ENCODE measurements around the gene NTMT1.
A peak's percentile ranks its signal among the peaks of the same experiment; 100 is the strongest.

The NTMT1 gene

GRCh38 chr9:129624168-129624759 is 1.7 kb upstream of the NTMT1 start:
- H3K36me3 ChIP-seq (ENCODE audit: control insufficient read depth, insufficient read depth, low read length) = peaks cover 5% of the 10 kb centered on the region
- peaks cover 27% of the 10 kb centered on the region for H3K27me3 ChIP-seq (ENCODE audit: control insufficient read depth, insufficient read depth, low read length)
- no peaks in the 10 kb centered on the region for H3K9me3 ChIP-seq (ENCODE audit: control insufficient read depth, insufficient read depth, low read length)
- H3K9ac ChIP-seq (ENCODE audit: low read depth, low read length) = no peak overlapping the region
- no peak overlapping the region for H3K4me3 ChIP-seq (ENCODE audit: low read depth, low read length)
- peaks cover 11% of the 10 kb centered on the region for H3K4me1 ChIP-seq (ENCODE audit: control insufficient read depth, insufficient read depth, low read length)

- Histone ChIP-seq H3K36me3 (ENCODE audit: control insufficient read depth, insufficient read depth, low read length) (peaks cover 5% of the 10 kb centered on the region), H3K4me3 (ENCODE audit: low read depth, low read length) (peak overlapping the region; percentile 22), H3K27me3 (ENCODE audit: control insufficient read depth, insufficient read depth, low read length) (peaks cover 20% of the 10 kb centered on the region), H3K9ac (ENCODE audit: low read depth, low read length) (no peak overlapping the region), H3K4me1 (ENCODE audit: control insufficient read depth, insufficient read depth, low read length) (peaks cover 11% of the 10 kb centered on the region), H3K9me3 (ENCODE audit: control insufficient read depth, insufficient read depth, low read length) (no peaks in the 10 kb centered on the region)
Measured at GRCh38 chr9:129624947-129625346, 1.0 kb upstream of the NTMT1 start.

GRCh38 chr9:129626625-129627284 is 792 bp downstream of the NTMT1 start:
- Histone ChIP-seq H3K4me3 (ENCODE audit: low read depth, low read length) (peak overlapping the region; percentile 92), H3K4me1 (ENCODE audit: control insufficient read depth, insufficient read depth, low read length) (peaks cover 11% of the 10 kb centered on the region), H3K9me3 (ENCODE audit: control insufficient read depth, insufficient read depth, low read length) (no peaks in the 10 kb centered on the region), H3K36me3 (ENCODE audit: control insufficient read depth, insufficient read depth, low read length) (peaks cover 6% of the 10 kb centered on the region), H3K27me3 (ENCODE audit: control insufficient read depth, insufficient read depth, low read length) (peaks cover 6% of the 10 kb centered on the region), H3K9ac (ENCODE audit: low read depth, low read length) (peak overlapping the region; percentile 81)

GRCh38 chr9:129627556-129628440 is 1.8 kb downstream of the NTMT1 start:
- Histone ChIP-seq H3K9me3 (ENCODE audit: control insufficient read depth, insufficient read depth, low read length) (no peaks in the 10 kb centered on the region), H3K4me1 (ENCODE audit: control insufficient read depth, insufficient read depth, low read length) (peaks cover 11% of the 10 kb centered on the region), H3K9ac (ENCODE audit: low read depth, low read length) (peak overlapping the region; percentile 28), H3K4me3 (ENCODE audit: low read depth, low read length) (peak overlapping the region; percentile 92), H3K36me3 (ENCODE audit: control insufficient read depth, insufficient read depth, low read length) (peaks cover 15% of the 10 kb centered on the region), H3K27me3 (ENCODE audit: control insufficient read depth, insufficient read depth, low read length) (peaks cover 2% of the 10 kb centered on the region)

- no peak overlapping the region for H3K4me3 ChIP-seq (ENCODE audit: low read depth, low read length)
- no peaks in the 10 kb centered on the region for H3K27me3 ChIP-seq (ENCODE audit: control insufficient read depth, insufficient read depth, low read length)
- H3K4me1 ChIP-seq (ENCODE audit: control insufficient read depth, insufficient read depth, low read length) = peaks cover 11% of the 10 kb centered on the region
- peak overlapping the region; percentile 3 for H3K9ac ChIP-seq (ENCODE audit: low read depth, low read length)
- no peaks in the 10 kb centered on the region for H3K9me3 ChIP-seq (ENCODE audit: control insufficient read depth, insufficient read depth, low read length)
- H3K36me3 ChIP-seq (ENCODE audit: control insufficient read depth, insufficient read depth, low read length) = peaks cover 15% of the 10 kb centered on the region
Measured at GRCh38 chr9:129628709-129629108, 2.7 kb downstream of the NTMT1 start.

GRCh38 chr9:129629251-129629820 is 3.4 kb downstream of the NTMT1 start:
- H3K9ac ChIP-seq (ENCODE audit: low read depth, low read length) = no peak overlapping the region
- no peak overlapping the region for H3K4me3 ChIP-seq (ENCODE audit: low read depth, low read length)
- no peaks in the 10 kb centered on the region for H3K27me3 ChIP-seq (ENCODE audit: control insufficient read depth, insufficient read depth, low read length)
- peaks cover 7% of the 10 kb centered on the region for H3K4me1 ChIP-seq (ENCODE audit: control insufficient read depth, insufficient read depth, low read length)
- no peaks in the 10 kb centered on the region for H3K9me3 ChIP-seq (ENCODE audit: control insufficient read depth, insufficient read depth, low read length)
- peaks cover 22% of the 10 kb centered on the region for H3K36me3 ChIP-seq (ENCODE audit: control insufficient read depth, insufficient read depth, low read length)

GRCh38 chr9:129630967-129631673 is 5.2 kb downstream of the NTMT1 start:
- Histone ChIP-seq H3K4me1 (ENCODE audit: control insufficient read depth, insufficient read depth, low read length) (peaks cover 4% of the 10 kb centered on the region), H3K27me3 (ENCODE audit: control insufficient read depth, insufficient read depth, low read length) (no peaks in the 10 kb centered on the region), H3K9ac (ENCODE audit: low read depth, low read length) (peak overlapping the region; percentile 37), H3K4me3 (ENCODE audit: low read depth, low read length) (no peak overlapping the region), H3K9me3 (ENCODE audit: control insufficient read depth, insufficient read depth, low read length) (no peaks in the 10 kb centered on the region), H3K36me3 (ENCODE audit: control insufficient read depth, insufficient read depth, low read length) (peaks cover 37% of the 10 kb centered on the region)

GRCh38 chr9:129631674-129632129 is 5.7 kb downstream of the NTMT1 start:
- no peaks in the 10 kb centered on the region for H3K9me3 ChIP-seq (ENCODE audit: control insufficient read depth, insufficient read depth, low read length)
- H3K4me1 ChIP-seq (ENCODE audit: control insufficient read depth, insufficient read depth, low read length) = peaks cover 4% of the 10 kb centered on the region
- no peak overlapping the region for H3K9ac ChIP-seq (ENCODE audit: low read depth, low read length)
- H3K27me3 ChIP-seq (ENCODE audit: control insufficient read depth, insufficient read depth, low read length) = no peaks in the 10 kb centered on the region
- H3K4me3 ChIP-seq (ENCODE audit: low read depth, low read length) = no peak overlapping the region
- H3K36me3 ChIP-seq (ENCODE audit: control insufficient read depth, insufficient read depth, low read length) = peaks cover 37% of the 10 kb centered on the region

GRCh38 chr9:129632460-129632859 is 6.5 kb downstream of the NTMT1 start:
- H3K36me3 ChIP-seq (ENCODE audit: control insufficient read depth, insufficient read depth, low read length) = peaks cover 44% of the 10 kb centered on the region
- H3K9me3 ChIP-seq (ENCODE audit: control insufficient read depth, insufficient read depth, low read length) = no peaks in the 10 kb centered on the region
- H3K9ac ChIP-seq (ENCODE audit: low read depth, low read length) = no peak overlapping the region
- no peak overlapping the region for H3K4me3 ChIP-seq (ENCODE audit: low read depth, low read length)
- peaks cover under 1% of the 10 kb centered on the region for H3K4me1 ChIP-seq (ENCODE audit: control insufficient read depth, insufficient read depth, low read length)
- H3K27me3 ChIP-seq (ENCODE audit: control insufficient read depth, insufficient read depth, low read length) = no peaks in the 10 kb centered on the region

GRCh38 chr9:129633207-129633606 is 7.2 kb downstream of the NTMT1 start:
- no peaks in the 10 kb centered on the region for H3K27me3 ChIP-seq (ENCODE audit: control insufficient read depth, insufficient read depth, low read length)
- no peaks in the 10 kb centered on the region for H3K4me1 ChIP-seq (ENCODE audit: control insufficient read depth, insufficient read depth, low read length)
- H3K9ac ChIP-seq (ENCODE audit: low read depth, low read length) = no peak overlapping the region
- no peak overlapping the region for H3K4me3 ChIP-seq (ENCODE audit: low read depth, low read length)
- no peaks in the 10 kb centered on the region for H3K9me3 ChIP-seq (ENCODE audit: control insufficient read depth, insufficient read depth, low read length)
- H3K36me3 ChIP-seq (ENCODE audit: control insufficient read depth, insufficient read depth, low read length) = peaks cover 50% of the 10 kb centered on the region

GRCh38 chr9:129633848-129634247 is 7.9 kb downstream of the NTMT1 start:
- Histone ChIP-seq H3K9ac (ENCODE audit: low read depth, low read length) (no peak overlapping the region), H3K9me3 (ENCODE audit: control insufficient read depth, insufficient read depth, low read length) (no peaks in the 10 kb centered on the region), H3K36me3 (ENCODE audit: control insufficient read depth, insufficient read depth, low read length) (peaks cover 49% of the 10 kb centered on the region), H3K4me3 (ENCODE audit: low read depth, low read length) (no peak overlapping the region), H3K4me1 (ENCODE audit: control insufficient read depth, insufficient read depth, low read length) (no peaks in the 10 kb centered on the region), H3K27me3 (ENCODE audit: control insufficient read depth, insufficient read depth, low read length) (no peaks in the 10 kb centered on the region)
